PC-9 (cell line): ENCODE results near the gene CRTAC1.

Experiments used
- EZH2 ChIP-seq: fragments of 200-600 bp; sonication (generic); IDR thresholded peaks from 2 replicates; pipeline ENCODE4 v1.8.0; 2017; ENCODE audit warnings: antibody characterized with exemption, low read depth
- TF ChIP-seq, protein P1 (sequence below): fragments of 200-600 bp; sonication (generic); conservative IDR thresholded peaks from 2 replicates; pipeline ENCODE4 v1.6.1; 2017; ENCODE audit warnings: mixed run types, antibody characterized with exemption, mild to moderate bottlenecking, moderate library complexity

DNA sequence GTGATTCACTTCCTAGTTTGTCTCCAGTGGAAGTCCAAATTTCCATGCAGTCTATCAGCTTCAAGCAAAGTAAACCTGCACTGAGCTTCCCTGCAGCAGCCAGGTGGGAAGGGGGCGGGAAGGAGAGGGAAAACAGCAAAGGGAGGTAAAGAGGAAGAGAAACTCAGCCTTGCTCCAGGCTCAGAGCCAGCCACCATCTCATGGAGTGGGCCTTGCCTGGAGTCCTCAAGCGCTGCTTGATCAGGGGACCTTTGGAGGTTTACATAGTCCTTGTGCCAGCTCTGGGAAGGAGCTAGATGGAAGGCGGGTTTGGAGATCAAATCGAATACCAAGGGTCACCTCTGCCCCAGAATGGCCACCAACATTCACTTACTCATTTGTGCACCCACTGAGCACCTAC is 7.4 kb downstream of the CRTAC1 start:
- TF ChIP-seq, protein P1, sequence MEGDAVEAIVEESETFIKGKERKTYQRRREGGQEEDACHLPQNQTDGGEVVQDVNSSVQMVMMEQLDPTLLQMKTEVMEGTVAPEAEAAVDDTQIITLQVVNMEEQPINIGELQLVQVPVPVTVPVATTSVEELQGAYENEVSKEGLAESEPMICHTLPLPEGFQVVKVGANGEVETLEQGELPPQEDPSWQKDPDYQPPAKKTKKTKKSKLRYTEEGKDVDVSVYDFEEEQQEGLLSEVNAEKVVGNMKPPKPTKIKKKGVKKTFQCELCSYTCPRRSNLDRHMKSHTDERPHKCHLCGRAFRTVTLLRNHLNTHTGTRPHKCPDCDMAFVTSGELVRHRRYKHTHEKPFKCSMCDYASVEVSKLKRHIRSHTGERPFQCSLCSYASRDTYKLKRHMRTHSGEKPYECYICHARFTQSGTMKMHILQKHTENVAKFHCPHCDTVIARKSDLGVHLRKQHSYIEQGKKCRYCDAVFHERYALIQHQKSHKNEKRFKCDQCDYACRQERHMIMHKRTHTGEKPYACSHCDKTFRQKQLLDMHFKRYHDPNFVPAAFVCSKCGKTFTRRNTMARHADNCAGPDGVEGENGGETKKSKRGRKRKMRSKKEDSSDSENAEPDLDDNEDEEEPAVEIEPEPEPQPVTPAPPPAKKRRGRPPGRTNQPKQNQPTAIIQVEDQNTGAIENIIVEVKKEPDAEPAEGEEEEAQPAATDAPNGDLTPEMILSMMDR = no peak
- TF ChIP-seq EZH2 = no peak
